ENCODE measurements around the gene ODC1. TPM values are rescaled to one million over a fixed set of nuclear protein-coding genes. Genes with fewer than 3 reads are reported as not detected.

ODC1 gene
- total RNA-seq, 1 experiment from 2014 or later: 78.4 TPM

- no peaks in the 10 kb centered on the region for H3K36me3 Mint-ChIP-seq (ENCODE audit: insufficient read depth, unreplicated experiment)
- no peak for DNase-seq
- no peak overlapping the region for H3K4me3 Mint-ChIP-seq (ENCODE audit: low read depth, unreplicated experiment)
- CTCF ChIA-PET: no interaction called here
- no peaks in the 10 kb centered on the region for H3K27me3 Mint-ChIP-seq (ENCODE audit: unreplicated experiment)
- intact Hi-C loops (cut with micrococcal nuclease; ENCODE audit: unreplicated experiment): no loop called here
- no TSS peak for BruUV-seq (replicated peaks)
- no peak overlapping the region for H3K27ac Mint-ChIP-seq (ENCODE audit: unreplicated experiment)
- H3K4me1 Mint-ChIP-seq (ENCODE audit: low read depth, unreplicated experiment): peaks cover 33% of the 10 kb centered on the region
- TF ChIP-seq CTCF (IDR thresholded peaks at IDR 0.05; ENCODE audit: unreplicated experiment): no peak
- H3K9me3 Mint-ChIP-seq (ENCODE audit: low read depth, unreplicated experiment): no peaks in the 10 kb centered on the region
Measured at GRCh38 chr2:10397297-10397875, 50.7 kb downstream of the ODC1 start.

GRCh38 chr2:10396464-10396863 is 51.7 kb downstream of the ODC1 start:
- TF ChIP-seq CTCF (IDR thresholded peaks at IDR 0.05; ENCODE audit: unreplicated experiment): no peak
- Mint-ChIP-seq H3K27ac (ENCODE audit: unreplicated experiment) (no peak overlapping the region), H3K27me3 (ENCODE audit: unreplicated experiment) (no peaks in the 10 kb centered on the region), H3K4me1 (ENCODE audit: low read depth, unreplicated experiment) (peaks cover 36% of the 10 kb centered on the region), H3K9me3 (ENCODE audit: low read depth, unreplicated experiment) (no peaks in the 10 kb centered on the region), H3K36me3 (ENCODE audit: insufficient read depth, unreplicated experiment) (no peaks in the 10 kb centered on the region), H3K4me3 (ENCODE audit: low read depth, unreplicated experiment) (no peak overlapping the region)
- DNase-seq: no peak
- intact Hi-C loops (cut with micrococcal nuclease; ENCODE audit: unreplicated experiment): no loop called here
- no TSS peak for BruUV-seq (replicated peaks)
- CTCF ChIA-PET: no interaction called here

GRCh38 chr2:10395893-10396292 is 52.2 kb downstream of the ODC1 start:
- intact Hi-C loops (cut with micrococcal nuclease; ENCODE audit: unreplicated experiment): no loop called here

GRCh38 chr2:10393640-10393982 is 54.5 kb downstream of the ODC1 start:
- intact Hi-C loops (cut with micrococcal nuclease; ENCODE audit: unreplicated experiment): no loop called here
- H3K27ac Mint-ChIP-seq (ENCODE audit: unreplicated experiment): no peak overlapping the region
- H3K27me3 Mint-ChIP-seq (ENCODE audit: unreplicated experiment): no peaks in the 10 kb centered on the region
- peaks cover 28% of the 10 kb centered on the region for H3K4me1 Mint-ChIP-seq (ENCODE audit: low read depth, unreplicated experiment)
- CTCF ChIA-PET: no interaction called here
- BruUV-seq (replicated peaks): no TSS peak
- DNase-seq: no peak
- H3K4me3 Mint-ChIP-seq (ENCODE audit: low read depth, unreplicated experiment): no peak overlapping the region
- no peaks in the 10 kb centered on the region for H3K36me3 Mint-ChIP-seq (ENCODE audit: insufficient read depth, unreplicated experiment)
- no peak for TF ChIP-seq CTCF (IDR thresholded peaks at IDR 0.05; ENCODE audit: unreplicated experiment)
- H3K9me3 Mint-ChIP-seq (ENCODE audit: low read depth, unreplicated experiment): no peaks in the 10 kb centered on the region

More at GRCh38 chr2:10395893-10396292, 52.2 kb downstream of the ODC1 start:
- no peak for DNase-seq
- H3K27ac Mint-ChIP-seq (ENCODE audit: unreplicated experiment): no peak overlapping the region
- no peak for TF ChIP-seq CTCF (IDR thresholded peaks at IDR 0.05; ENCODE audit: unreplicated experiment)
- no peak overlapping the region for H3K4me3 Mint-ChIP-seq (ENCODE audit: low read depth, unreplicated experiment)
- no peaks in the 10 kb centered on the region for H3K27me3 Mint-ChIP-seq (ENCODE audit: unreplicated experiment)
- no TSS peak for BruUV-seq (replicated peaks)
- H3K36me3 Mint-ChIP-seq (ENCODE audit: insufficient read depth, unreplicated experiment): no peaks in the 10 kb centered on the region
- no peaks in the 10 kb centered on the region for H3K9me3 Mint-ChIP-seq (ENCODE audit: low read depth, unreplicated experiment)
- peaks cover 30% of the 10 kb centered on the region for H3K4me1 Mint-ChIP-seq (ENCODE audit: low read depth, unreplicated experiment)
- CTCF ChIA-PET: interaction anchor here (0.5 kb wide), 1 partner anchor 15 kb away, joined by 7 read pairs; no protein-coding TSS in a partner anchor

Measured in Calu3 (cell line).